Right renal cortex interstitium (tissue), 3 donors: Measurements from ENCODE around the gene RAB6B. TPM values are rescaled to one million over a fixed set of nuclear protein-coding genes. Genes with fewer than 3 reads are reported as not detected.
"Not testable (repeated sequence)": the region's sequence is repeated elsewhere in the genome, so short reads cannot be mapped to it uniquely, and the experiment has no call there.

Experiments
- DNase-seq, 3 donors: peaks; one replicate each; pipeline ENCODE4 v3.0.0-alpha.2; 2013; ENCODE audit warnings: low read depth in 3 of 3, low spot score in 2 of 3
- polyA plus RNA-seq, 3 donors: library from polyadenylated mRNA; unstranded; fragments of 120-200 nt; gene quantifications; one replicate each; pipeline ENCODE4 v1.2.1, GENCODE V29; 2013; ENCODE audit not compliant: insufficient read length in 3 of 3

The RAB6B gene
- polyA plus RNA-seq, 3 donors = 16.5 to 19.2 (median 18.9) TPM

- no peak for DNase-seq
These were observed 70.7 kb downstream of the RAB6B start for GRCh38 chr3:133824961-133825485.

DNA sequence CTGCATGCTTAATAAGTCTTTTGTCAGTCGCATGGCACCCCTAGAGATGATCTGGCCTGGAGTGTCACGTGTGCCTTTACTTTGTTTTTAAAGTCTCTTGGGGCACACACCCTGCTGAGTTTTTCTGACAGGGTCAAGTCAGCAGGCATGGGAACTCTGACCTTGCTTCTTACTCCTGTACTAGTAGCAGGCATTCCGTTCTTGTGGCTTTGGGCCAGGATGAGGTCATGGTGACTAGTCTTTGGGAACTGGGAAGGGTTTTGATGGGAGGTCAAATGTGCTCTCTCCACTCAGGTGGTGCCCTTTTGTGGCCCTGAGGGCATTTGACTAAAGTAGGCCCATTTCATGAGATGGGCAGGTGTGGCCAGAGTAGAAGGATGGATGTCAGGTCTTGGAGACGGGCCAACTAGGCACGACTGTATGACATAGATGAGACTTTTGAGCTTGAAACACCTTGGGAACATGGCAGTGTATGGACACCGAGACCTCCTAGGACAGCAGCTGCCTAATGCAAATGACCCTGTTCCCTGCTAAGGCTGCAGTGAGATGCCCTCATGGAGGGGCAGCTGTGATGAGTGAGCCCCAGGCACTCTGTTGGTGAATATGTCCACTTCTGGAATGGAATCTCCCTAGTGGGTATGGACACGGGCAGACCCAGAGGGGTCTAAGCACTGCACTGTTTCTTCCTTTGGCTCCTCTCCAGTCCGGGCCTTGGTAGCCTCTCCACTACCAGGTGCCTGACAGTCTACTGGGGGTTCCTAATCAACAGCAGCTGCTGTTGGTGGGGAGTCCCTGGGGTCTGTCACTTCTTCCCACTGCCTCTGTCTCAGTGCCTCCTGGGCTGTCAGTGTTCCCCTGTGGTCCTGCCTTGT lies 73.7 kb downstream of the RAB6B start:
- DNase-seq = no peak

DNA sequence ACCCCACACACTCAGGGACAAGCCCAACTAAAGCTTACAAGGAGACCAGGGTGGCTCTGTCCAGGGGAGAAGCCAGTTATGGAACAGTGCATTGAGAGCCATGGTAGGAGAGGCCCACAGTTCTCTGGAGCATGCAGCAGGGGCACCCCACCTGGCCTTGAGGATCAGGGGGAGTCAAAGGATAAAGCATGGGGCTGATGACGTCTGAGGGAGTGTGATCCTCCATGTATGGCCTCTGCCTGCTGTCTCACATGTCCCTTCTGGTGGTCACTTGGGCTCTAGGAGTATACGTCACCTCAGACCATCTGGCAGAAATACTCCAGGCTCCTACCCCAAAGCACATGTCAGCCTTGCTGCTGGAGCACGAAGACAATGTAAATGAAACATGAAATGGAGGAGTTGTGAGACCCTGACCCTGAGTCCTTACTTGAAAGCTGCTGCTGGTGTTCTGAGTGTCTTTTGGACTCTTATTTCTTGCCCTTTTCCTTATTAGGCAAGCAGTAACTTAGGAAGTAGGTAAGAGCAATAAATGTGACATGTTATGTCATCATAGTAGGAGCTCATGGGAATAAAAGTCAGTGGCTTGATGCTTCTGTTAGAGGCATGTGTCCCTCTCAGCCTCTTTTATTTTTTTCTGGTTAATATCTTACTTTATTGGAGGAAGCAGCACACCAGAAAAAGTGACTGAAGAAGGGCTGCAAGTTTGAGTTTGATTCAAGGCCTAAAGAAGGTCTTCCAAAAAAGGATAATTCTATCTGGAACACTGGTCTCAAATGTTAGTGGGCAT lies 74.6 kb downstream of the RAB6B start:
- DNase-seq = no peak

- no peak for DNase-seq
These were observed 75.6 kb downstream of the RAB6B start for GRCh38 chr3:133820129-133820528.

DNA sequence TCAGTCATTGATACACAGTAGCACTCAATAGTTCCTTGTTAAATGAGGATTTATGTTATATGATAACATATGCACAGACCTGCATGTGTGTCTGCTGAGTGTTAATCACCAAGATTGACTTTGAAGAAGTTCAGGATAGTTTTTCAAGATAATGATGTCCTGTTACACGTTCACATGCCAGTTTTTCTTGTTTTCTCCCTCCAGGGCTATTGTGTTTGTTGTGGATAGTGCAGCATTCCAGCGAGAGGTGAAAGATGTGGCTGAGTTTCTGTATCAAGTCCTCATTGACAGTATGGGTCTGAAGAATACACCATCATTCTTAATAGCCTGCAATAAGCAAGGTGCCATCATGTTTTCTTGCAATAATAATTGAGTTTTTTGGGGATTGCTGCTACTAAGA lies 80.3 kb downstream of the RAB6B start:
- no peak for DNase-seq

GRCh38 chr3:133812872-133813271 lies 82.8 kb downstream of the RAB6B start:
- no peak for DNase-seq

DNA sequence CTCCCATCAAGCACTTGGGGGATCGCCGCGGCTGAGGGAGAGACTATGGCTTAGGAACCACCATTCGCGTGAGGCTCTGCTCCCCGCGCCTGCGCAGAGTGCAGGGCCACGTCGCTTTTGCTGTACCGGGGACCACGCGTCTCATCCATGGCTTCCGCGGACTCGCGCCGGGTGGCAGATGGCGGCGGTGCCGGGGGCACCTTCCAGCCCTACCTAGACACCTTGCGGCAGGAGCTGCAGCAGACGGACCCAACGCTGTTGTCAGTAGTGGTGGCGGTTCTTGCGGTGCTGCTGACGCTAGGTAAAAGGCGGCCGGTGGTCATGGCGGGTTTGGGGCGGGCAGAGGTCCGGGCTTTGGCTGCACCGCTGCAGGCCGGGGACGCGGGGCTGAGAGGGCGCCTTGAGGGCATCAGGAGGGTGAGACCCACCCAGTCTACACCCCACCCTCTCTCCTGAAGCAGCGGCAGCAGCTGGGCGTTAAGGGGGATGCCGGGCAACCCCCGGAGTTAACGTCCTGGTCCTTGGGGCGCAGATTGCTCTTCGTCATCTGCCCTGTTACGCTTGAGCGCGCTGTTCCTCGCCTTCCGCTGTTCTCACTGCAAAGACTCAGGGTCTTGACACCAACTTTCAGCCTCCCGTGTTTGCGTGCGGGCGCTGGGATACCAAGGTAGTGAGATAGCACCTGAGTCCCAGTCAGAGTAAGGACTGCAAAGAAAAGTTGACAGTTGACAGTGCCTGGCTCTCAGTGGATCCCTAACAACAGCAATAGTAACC lies 89.8 kb downstream of the RAB6B start, which contains the start of gene SRPRB:
Gene SRPRB, plus strand, starts transcription at position 114 of the 774 bp plus-strand sequence. Its CDS starts 34 bp downstream, at position 148.
- peak; percentile 64 to 87 (median 82) for DNase-seq

GRCh38 chr3:133805384-133805701 lies 90.3 kb downstream of the RAB6B start:
- no peak for DNase-seq

GRCh38 chr3:133804896-133805295 lies 90.8 kb downstream of the RAB6B start:
- DNase-seq = no peak

GRCh38 chr3:133803469-133803868 lies 92.2 kb downstream of the RAB6B start:
- no peak for DNase-seq

GRCh38 chr3:133799794-133800585 lies 95.7 kb downstream of the RAB6B start:
- no peak for DNase-seq

GRCh38 chr3:133797396-133798105 lies 98.1 kb downstream of the RAB6B start:
- no peak for DNase-seq

DNA sequence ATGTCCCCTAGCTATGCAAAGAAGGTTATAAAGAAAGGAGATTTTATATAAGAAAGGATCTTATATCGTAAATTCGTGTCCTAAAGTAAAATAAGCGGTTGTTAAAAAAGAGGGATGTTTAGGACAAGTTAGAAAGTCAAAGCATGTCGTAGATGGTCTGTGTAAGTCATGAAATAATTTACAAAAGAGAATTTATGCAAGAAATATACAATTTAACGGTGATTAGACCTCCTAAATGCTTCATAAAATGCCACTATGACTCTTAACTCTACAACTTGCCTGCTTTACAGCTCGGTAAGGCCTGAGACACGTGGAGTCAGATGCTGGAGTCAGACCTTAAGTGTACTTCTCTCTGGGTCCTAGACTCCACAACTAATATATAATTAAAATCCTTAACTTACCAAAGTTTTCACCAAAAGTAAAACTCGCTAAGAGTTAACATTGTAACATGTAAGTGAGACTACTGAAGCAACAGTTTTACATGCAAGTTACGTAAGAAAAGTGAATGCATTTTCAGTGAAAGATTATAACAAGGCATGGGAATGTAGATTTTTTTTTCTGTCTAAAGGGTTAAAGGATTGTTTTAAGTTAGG lies 103.4 kb downstream of the RAB6B start:
- no peak for DNase-seq

- no peak for DNase-seq
These were observed 107.7 kb downstream of the RAB6B start for GRCh38 chr3:133788024-133788423.

GRCh38 chr3:133783762-133784161 lies 111.9 kb downstream of the RAB6B start:
- DNase-seq = no peak

- no peak for DNase-seq
These were observed 113.2 kb downstream of the RAB6B start for GRCh38 chr3:133782454-133782853.

GRCh38 chr3:133781570-133781969 lies 114.1 kb downstream of the RAB6B start:
- DNase-seq = no peak

DNA sequence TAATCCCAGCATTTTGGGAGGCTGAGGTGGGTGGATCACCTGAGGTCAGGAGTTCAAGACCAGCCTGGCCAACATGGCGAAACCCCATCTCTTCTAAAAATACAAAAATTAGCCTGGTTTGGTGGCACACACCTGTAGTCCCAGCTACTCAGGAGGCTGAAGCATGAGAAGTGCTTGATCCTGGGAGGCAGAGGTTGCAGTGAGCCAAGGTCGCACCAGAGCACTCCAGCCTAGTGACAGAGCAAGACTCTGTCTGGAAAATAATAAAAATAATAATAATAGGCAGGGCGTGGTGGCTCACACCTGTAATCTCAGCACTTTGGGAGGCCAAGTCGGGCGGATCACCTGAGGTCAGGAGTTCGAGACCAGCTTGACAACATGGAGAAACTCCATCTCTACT lies 114.9 kb downstream of the RAB6B start:
- DNase-seq = not testable (repeated sequence)

GRCh38 chr3:133779626-133780203 lies 116.0 kb downstream of the RAB6B start:
- no peak for DNase-seq
